ENCODE results near the gene TRAFD1. TPM values are rescaled to one million over a fixed set of nuclear protein-coding genes. Genes with fewer than 3 reads are reported as not detected.
"Not testable (repeated sequence)": the region's sequence is repeated elsewhere in the genome, so short reads cannot be mapped to it uniquely, and the experiment has no call there.

TRAFD1 gene
- total and polyA plus RNA-seq, 4 donors, result 38.1 to 48.2 (median 42.8) TPM

- no peak for DNase-seq (ENCODE audit: low read depth in 4 of 6, low spot score in 6 of 6)
- Histone ChIP-seq H3K27me3 (ENCODE audit: control insufficient read depth, insufficient read depth, low read length) (no peaks in the 10 kb centered on the region), H3K27ac (ENCODE audit: low read depth, low read length) (no peak overlapping the region), H3K4me1 (ENCODE audit: control insufficient read depth, insufficient read depth, low read length) (no peaks in the 10 kb centered on the region), H3K36me3 (ENCODE audit: control insufficient read depth, insufficient read depth, low read length) (peaks cover 57% of the 10 kb centered on the region), H3K4me3 (ENCODE audit: low read depth, low read length) (no peak overlapping the region), H3K9me3 (ENCODE audit: control insufficient read depth, insufficient read depth, low read length) (no peaks in the 10 kb centered on the region)
- 94% methylated on average over 10 of the region's 11 CpGs for WGBS (ENCODE audit: insufficient coverage)
Observed at GRCh38 chr12:112153181-112153892, 28.0 kb downstream of the TRAFD1 start.

- Histone ChIP-seq H3K36me3 (ENCODE audit: control insufficient read depth, insufficient read depth, low read length) (peaks cover 60% of the 10 kb centered on the region), H3K4me1 (ENCODE audit: control insufficient read depth, insufficient read depth, low read length) (no peaks in the 10 kb centered on the region), H3K9me3 (ENCODE audit: control insufficient read depth, insufficient read depth, low read length) (no peaks in the 10 kb centered on the region), H3K27ac (ENCODE audit: low read depth, low read length) (no peak overlapping the region), H3K4me3 (ENCODE audit: low read depth, low read length) (no peak overlapping the region), H3K27me3 (ENCODE audit: control insufficient read depth, insufficient read depth, low read length) (no peaks in the 10 kb centered on the region)
- no peak for DNase-seq (ENCODE audit: low read depth in 4 of 6, low spot score in 6 of 6)
- 97% methylated on average over 4 of the region's 8 CpGs for WGBS (ENCODE audit: insufficient coverage)
Observed at GRCh38 chr12:112153893-112154219, 28.5 kb downstream of the TRAFD1 start.

GRCh38 chr12:112158461-112159145 is 33.2 kb downstream of the TRAFD1 start:
- peaks cover 61% of the 10 kb centered on the region for H3K36me3 ChIP-seq (ENCODE audit: control insufficient read depth, insufficient read depth, low read length)
- H3K4me1 ChIP-seq (ENCODE audit: control insufficient read depth, insufficient read depth, low read length); H3K4me3 ChIP-seq (ENCODE audit: low read depth, low read length); H3K9me3 ChIP-seq (ENCODE audit: control insufficient read depth, insufficient read depth, low read length); DNase-seq (ENCODE audit: low read depth in 4 of 6, low spot score in 6 of 6); H3K27ac ChIP-seq (ENCODE audit: low read depth, low read length); H3K27me3 ChIP-seq (ENCODE audit: control insufficient read depth, insufficient read depth, low read length): not testable (repeated sequence)
- WGBS (ENCODE audit: insufficient coverage), result 99% methylated on average over 9 of the region's 11 CpGs

DNA sequence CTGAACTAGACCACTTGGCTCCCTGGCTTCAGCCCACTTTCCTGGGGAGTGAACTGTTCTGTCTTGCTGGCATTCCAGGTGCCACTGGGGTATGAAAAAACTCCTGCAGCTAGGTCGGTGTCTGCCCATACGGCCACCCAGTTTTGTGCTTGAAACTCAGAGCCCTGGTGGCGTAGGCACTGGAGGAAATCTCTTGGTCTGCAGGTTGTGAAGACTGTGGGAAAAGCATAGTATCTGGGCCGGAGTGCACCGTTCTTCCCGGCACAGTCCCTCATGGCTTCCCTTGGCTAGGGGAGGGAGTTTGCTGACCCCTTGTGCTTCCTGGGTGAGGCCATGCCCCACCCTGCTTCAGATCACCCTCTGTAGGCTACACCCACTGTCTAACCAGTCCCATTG is 33.8 kb downstream of the TRAFD1 start:
- H3K27ac ChIP-seq (ENCODE audit: low read depth, low read length), result no peak overlapping the region
- no peak for DNase-seq (ENCODE audit: low read depth in 4 of 6, low spot score in 6 of 6)
- no peak overlapping the region for H3K4me3 ChIP-seq (ENCODE audit: low read depth, low read length)
- no peaks in the 10 kb centered on the region for H3K4me1 ChIP-seq (ENCODE audit: control insufficient read depth, insufficient read depth, low read length)
- H3K27me3 ChIP-seq (ENCODE audit: control insufficient read depth, insufficient read depth, low read length), result no peaks in the 10 kb centered on the region
- H3K36me3 ChIP-seq (ENCODE audit: control insufficient read depth, insufficient read depth, low read length), result peaks cover 62% of the 10 kb centered on the region
- H3K9me3 ChIP-seq (ENCODE audit: control insufficient read depth, insufficient read depth, low read length), result no peaks in the 10 kb centered on the region
- 98% methylated on average over 6 of the region's 6 CpGs for WGBS (ENCODE audit: insufficient coverage)

- 94% methylated on average over 2 of the region's 6 CpGs for WGBS (ENCODE audit: insufficient coverage)
- no peaks in the 10 kb centered on the region for H3K9me3 ChIP-seq (ENCODE audit: control insufficient read depth, insufficient read depth, low read length)
- H3K27ac ChIP-seq (ENCODE audit: low read depth, low read length), result no peak overlapping the region
- H3K4me3 ChIP-seq (ENCODE audit: low read depth, low read length), result no peak overlapping the region
- H3K36me3 ChIP-seq (ENCODE audit: control insufficient read depth, insufficient read depth, low read length), result peaks cover 68% of the 10 kb centered on the region
- DNase-seq (ENCODE audit: low read depth in 4 of 6, low spot score in 6 of 6), result no peak
- H3K4me1 ChIP-seq (ENCODE audit: control insufficient read depth, insufficient read depth, low read length), result no peaks in the 10 kb centered on the region
- no peaks in the 10 kb centered on the region for H3K27me3 ChIP-seq (ENCODE audit: control insufficient read depth, insufficient read depth, low read length)
Observed at GRCh38 chr12:112160611-112161010, 35.3 kb downstream of the TRAFD1 start.

DNA sequence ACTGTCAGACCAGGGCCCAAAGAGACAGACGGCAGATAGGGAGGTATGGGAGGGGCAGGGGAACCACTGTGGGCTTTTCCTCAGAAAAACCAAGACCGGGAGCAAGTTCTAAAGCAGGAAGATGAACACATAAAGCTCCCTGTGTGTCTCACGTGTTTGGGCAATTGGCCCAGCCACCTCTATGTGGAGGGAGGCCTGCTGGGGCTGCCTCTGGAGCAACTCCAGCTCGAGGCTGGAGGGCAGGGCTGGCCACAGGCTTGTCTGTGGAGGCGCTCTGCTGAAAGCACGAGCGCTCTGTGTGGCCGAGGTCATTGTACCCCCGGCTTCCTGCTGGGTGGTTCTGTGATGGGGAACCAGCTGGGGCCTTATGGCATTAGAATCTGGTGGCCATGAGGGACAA is 36.4 kb downstream of the TRAFD1 start:
- H3K27ac ChIP-seq (ENCODE audit: low read depth, low read length), result no peak overlapping the region

DNA sequence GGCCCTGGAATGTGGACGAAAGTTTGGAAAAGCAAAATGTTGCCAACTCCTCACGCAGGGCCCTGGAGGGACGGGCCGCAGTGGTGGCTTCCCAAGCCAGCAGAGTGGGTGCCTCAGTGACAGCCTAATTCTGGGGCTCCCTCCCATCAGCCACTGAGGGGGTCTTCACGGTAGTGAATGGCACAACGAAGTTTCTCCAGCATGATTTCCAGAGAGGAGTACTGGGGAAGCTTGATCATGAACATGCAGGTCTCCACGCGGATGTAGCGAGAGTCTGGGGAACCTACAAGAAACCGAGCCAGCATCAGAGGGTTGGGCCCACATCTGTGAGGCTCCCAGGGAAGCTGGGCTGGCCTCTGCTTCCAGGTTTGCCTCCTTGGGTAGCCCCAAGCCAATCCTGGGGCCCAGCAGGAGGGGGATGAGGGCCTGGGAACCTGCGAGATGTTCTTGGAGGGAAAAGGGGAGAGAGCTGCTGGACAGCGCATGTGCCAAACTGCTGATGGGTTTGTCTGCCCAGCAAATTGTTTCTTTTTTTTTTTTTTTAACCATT is 37.0 kb downstream of the TRAFD1 start:
- no peaks in the 10 kb centered on the region for H3K4me1 ChIP-seq (ENCODE audit: control insufficient read depth, insufficient read depth, low read length)
- no peaks in the 10 kb centered on the region for H3K9me3 ChIP-seq (ENCODE audit: control insufficient read depth, insufficient read depth, low read length)
- no peaks in the 10 kb centered on the region for H3K27me3 ChIP-seq (ENCODE audit: control insufficient read depth, insufficient read depth, low read length)
- H3K36me3 ChIP-seq (ENCODE audit: control insufficient read depth, insufficient read depth, low read length), result peaks cover 85% of the 10 kb centered on the region
- whole genome bisulfite sequencing (ENCODE audit: insufficient coverage), result 95% methylated on average over 9 of the region's 12 CpGs
- DNase-seq (ENCODE audit: low read depth in 4 of 6, low spot score in 6 of 6), result no peak
- no peak overlapping the region for H3K4me3 ChIP-seq (ENCODE audit: low read depth, low read length)
- no peak overlapping the region for H3K27ac ChIP-seq (ENCODE audit: low read depth, low read length)

More for the DNA sequence above, 36.4 kb downstream of the TRAFD1 start:
- no peaks in the 10 kb centered on the region for H3K4me1 ChIP-seq (ENCODE audit: control insufficient read depth, insufficient read depth, low read length)
- H3K27me3 ChIP-seq (ENCODE audit: control insufficient read depth, insufficient read depth, low read length), result no peaks in the 10 kb centered on the region
- peaks cover 79% of the 10 kb centered on the region for H3K36me3 ChIP-seq (ENCODE audit: control insufficient read depth, insufficient read depth, low read length)
- WGBS (ENCODE audit: insufficient coverage), result 77% methylated on average over 9 of the region's 9 CpGs
- H3K9me3 ChIP-seq (ENCODE audit: control insufficient read depth, insufficient read depth, low read length), result no peaks in the 10 kb centered on the region
- no peak overlapping the region for H3K4me3 ChIP-seq (ENCODE audit: low read depth, low read length)
- DNase-seq (ENCODE audit: low read depth in 4 of 6, low spot score in 6 of 6), result no peak

DNA sequence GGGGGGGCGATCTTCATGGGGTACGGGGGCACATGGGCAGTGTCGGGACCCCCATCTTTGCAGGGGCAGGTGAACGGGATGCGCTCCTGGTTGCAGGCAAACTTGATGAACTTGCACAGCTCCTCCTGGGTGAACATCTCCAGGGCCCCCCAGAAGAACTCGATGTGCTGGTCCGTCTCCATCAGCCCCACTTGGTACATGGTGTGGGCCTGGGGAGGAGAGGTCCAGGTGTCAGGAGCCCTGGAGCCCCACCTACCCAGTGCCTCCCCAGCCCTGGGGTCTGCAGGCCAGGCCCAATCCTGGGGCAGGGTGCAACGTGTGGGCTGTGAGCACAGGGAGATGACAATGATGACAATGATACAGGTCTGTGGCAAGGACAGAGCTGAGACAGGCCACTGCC is 37.7 kb downstream of the TRAFD1 start:
- Histone ChIP-seq H3K27me3 (ENCODE audit: control insufficient read depth, insufficient read depth, low read length) (no peaks in the 10 kb centered on the region), H3K4me3 (ENCODE audit: low read depth, low read length) (no peak overlapping the region), H3K36me3 (ENCODE audit: control insufficient read depth, insufficient read depth, low read length) (peaks cover 92% of the 10 kb centered on the region), H3K9me3 (ENCODE audit: control insufficient read depth, insufficient read depth, low read length) (no peaks in the 10 kb centered on the region), H3K27ac (ENCODE audit: low read depth, low read length) (no peak overlapping the region), H3K4me1 (ENCODE audit: control insufficient read depth, insufficient read depth, low read length) (no peaks in the 10 kb centered on the region)
- no peak for DNase-seq (ENCODE audit: low read depth in 4 of 6, low spot score in 6 of 6)
- 92% methylated on average over 8 of the region's 8 CpGs for WGBS (ENCODE audit: insufficient coverage)

DNA sequence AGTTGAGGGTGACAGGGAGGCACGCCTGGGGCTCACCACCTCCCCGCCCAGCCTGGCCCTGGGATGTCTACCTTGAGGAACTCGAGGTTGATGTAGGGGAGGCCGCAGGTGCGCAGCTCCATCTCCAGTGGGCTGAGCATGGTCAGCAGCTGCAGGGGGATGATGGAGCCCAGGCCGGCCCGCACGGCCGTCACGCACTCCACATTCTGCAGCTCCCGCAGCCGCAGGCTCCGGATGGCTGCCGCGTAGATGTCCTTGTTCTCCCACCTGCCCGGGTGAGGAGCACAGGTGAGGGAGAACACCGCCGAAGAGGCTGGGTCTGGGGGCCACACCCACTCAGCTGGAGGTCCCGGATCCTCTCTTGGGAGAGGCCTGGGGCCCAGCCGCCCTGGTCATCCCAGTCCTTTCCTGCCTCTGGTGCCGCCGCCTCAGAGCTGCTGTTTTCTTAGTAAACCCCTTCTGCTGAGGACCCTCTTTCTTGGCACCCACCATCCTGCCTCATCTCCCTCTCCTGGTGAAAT is 38.2 kb downstream of the TRAFD1 start:
- no peak for DNase-seq (ENCODE audit: low read depth in 4 of 6, low spot score in 6 of 6)
- WGBS (ENCODE audit: insufficient coverage), result 96% methylated on average over 22 of the region's 22 CpGs
- Histone ChIP-seq H3K27me3 (ENCODE audit: control insufficient read depth, insufficient read depth, low read length) (no peaks in the 10 kb centered on the region), H3K4me1 (ENCODE audit: control insufficient read depth, insufficient read depth, low read length) (no peaks in the 10 kb centered on the region), H3K27ac (ENCODE audit: low read depth, low read length) (no peak overlapping the region), H3K36me3 (ENCODE audit: control insufficient read depth, insufficient read depth, low read length) (peaks cover 92% of the 10 kb centered on the region), H3K4me3 (ENCODE audit: low read depth, low read length) (no peak overlapping the region), H3K9me3 (ENCODE audit: control insufficient read depth, insufficient read depth, low read length) (no peaks in the 10 kb centered on the region)
